ENCODE measurements around the gene PHLPP1. TPM values are rescaled to one million over a fixed set of nuclear protein-coding genes. Genes with fewer than 3 reads are reported as not detected.

Gene PHLPP1
- total RNA-seq, 4 donors from 2014 or later, result 6.3 to 18.0 (median 10.4) TPM

- DNase-seq (ENCODE audit: low spot score) (no peak), ATAC-seq (ENCODE audit: low FRiP score) (no peak)
- TF ChIP-seq CTCF (IDR thresholded peaks at IDR 0.05), result no peak
Measured at GRCh38 chr18:62763101-62763521, 47.8 kb downstream of the PHLPP1 start.

DNA sequence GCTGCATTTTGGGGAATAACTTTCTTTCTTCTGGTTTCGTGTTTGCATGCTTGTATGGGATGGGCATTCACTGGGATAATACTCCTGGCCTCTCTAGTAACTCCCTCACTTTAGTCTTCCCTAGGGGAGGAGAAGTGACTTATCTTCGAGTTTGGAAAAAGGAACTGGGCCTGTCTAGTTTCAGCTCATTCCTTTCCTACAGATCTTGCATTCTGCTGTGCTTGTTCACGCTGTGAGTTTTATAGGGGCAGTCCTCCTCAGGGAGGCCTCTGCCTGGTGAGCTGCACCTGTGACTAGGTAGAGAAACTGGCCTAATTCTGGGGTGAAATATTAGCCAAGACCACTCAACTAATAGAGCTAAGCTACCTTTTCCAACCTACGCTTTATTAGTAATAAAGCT, 50.9 kb downstream of the PHLPP1 start:
- TF ChIP-seq CTCF (IDR thresholded peaks at IDR 0.05), result no peak
- DNase-seq (ENCODE audit: low spot score) (no peak), ATAC-seq (ENCODE audit: low FRiP score) (no peak)

GRCh38 chr18:62767321-62767720, 52.0 kb downstream of the PHLPP1 start:
- no peak for TF ChIP-seq CTCF (IDR thresholded peaks at IDR 0.05)
- ATAC-seq (ENCODE audit: low FRiP score) (no peak), DNase-seq (ENCODE audit: low spot score) (no peak)

- no peak for ATAC-seq (ENCODE audit: low FRiP score)
- no peak for TF ChIP-seq CTCF (IDR thresholded peaks at IDR 0.05)
Measured at GRCh38 chr18:62767836-62768557, 52.7 kb downstream of the PHLPP1 start.

GRCh38 chr18:62768558-62768943, 53.2 kb downstream of the PHLPP1 start:
- no peak for TF ChIP-seq CTCF (IDR thresholded peaks at IDR 0.05)
- ATAC-seq (ENCODE audit: low FRiP score) (no peak), DNase-seq (ENCODE audit: low spot score) (no peak)

More at GRCh38 chr18:62767836-62768557, 52.7 kb downstream of the PHLPP1 start:
- DNase-seq (ENCODE audit: low spot score), result no peak

DNA sequence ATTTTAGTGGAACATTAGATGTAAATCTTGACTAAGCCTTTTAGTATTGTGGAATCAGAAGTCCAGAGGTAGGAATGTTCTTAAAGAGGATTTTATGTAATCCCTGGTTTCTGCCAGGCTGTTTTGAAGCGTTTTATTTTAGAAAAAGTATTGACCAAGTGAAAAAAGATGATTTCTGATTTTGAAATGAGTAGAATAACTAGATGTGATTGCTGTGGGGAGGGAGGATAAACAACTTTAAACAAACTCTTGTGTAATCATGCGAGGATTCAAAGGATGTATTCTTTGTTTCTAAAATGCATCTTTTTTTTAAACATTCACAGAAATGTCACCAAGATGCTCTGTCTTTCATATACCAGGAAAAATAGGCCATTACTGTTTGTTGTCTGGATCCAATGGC, 53.9 kb downstream of the PHLPP1 start:
- TF ChIP-seq CTCF (IDR thresholded peaks at IDR 0.05), result no peak
- no peak for DNase-seq (ENCODE audit: low spot score)
- no peak for ATAC-seq (ENCODE audit: low FRiP score)
